Measurements from ENCODE around the gene SFN.
"Not testable (repeated sequence)": the region's sequence is repeated elsewhere in the genome, so short reads cannot be mapped to it uniquely, and the experiment has no call there.

SFN gene

GRCh38 chr1:26829184-26829911, 33.6 kb upstream of the SFN start:
- no peak overlapping the region for H3K9ac ChIP-seq (ENCODE audit: low read length)
- no peak overlapping the region for H3K4me3 ChIP-seq (ENCODE audit: low read depth, low read length)
- no peaks in the 10 kb centered on the region for H3K9me3 ChIP-seq (ENCODE audit: control insufficient read depth, insufficient read depth, low read depth, low read length)
- H3K36me3 ChIP-seq (ENCODE audit: control insufficient read depth, insufficient read depth, low read length) = peaks cover 47% of the 10 kb centered on the region
- H3K27me3 ChIP-seq (ENCODE audit: control insufficient read depth, insufficient read depth, low read length) = no peaks in the 10 kb centered on the region
- no peak overlapping the region for H3K27ac ChIP-seq (ENCODE audit: low read depth, low read length)
- H3K4me1 ChIP-seq (ENCODE audit: control insufficient read depth, insufficient read depth, low read length) = peaks cover 19% of the 10 kb centered on the region

- H3K4me1 ChIP-seq (ENCODE audit: control insufficient read depth, insufficient read depth, low read length) = peaks cover 15% of the 10 kb centered on the region
- no peak overlapping the region for H3K27ac ChIP-seq (ENCODE audit: low read depth, low read length)
- no peaks in the 10 kb centered on the region for H3K9me3 ChIP-seq (ENCODE audit: control insufficient read depth, insufficient read depth, low read depth, low read length)
- H3K36me3 ChIP-seq (ENCODE audit: control insufficient read depth, insufficient read depth, low read length) = peaks cover 60% of the 10 kb centered on the region
- no peaks in the 10 kb centered on the region for H3K27me3 ChIP-seq (ENCODE audit: control insufficient read depth, insufficient read depth, low read length)
- H3K4me3 ChIP-seq (ENCODE audit: low read depth, low read length) = no peak overlapping the region
- H3K9ac ChIP-seq (ENCODE audit: low read length) = no peak overlapping the region
These were observed 31.9 kb upstream of the SFN start for GRCh38 chr1:26831059-26831458.

GRCh38 chr1:26831546-26832248, 31.3 kb upstream of the SFN start:
- Histone ChIP-seq H3K9ac (ENCODE audit: low read length) (peak overlapping the region; percentile 22), H3K36me3 (ENCODE audit: control insufficient read depth, insufficient read depth, low read length) (peaks cover 63% of the 10 kb centered on the region), H3K4me3 (ENCODE audit: low read depth, low read length) (no peak overlapping the region), H3K27ac (ENCODE audit: low read depth, low read length) (no peak overlapping the region), H3K9me3 (ENCODE audit: control insufficient read depth, insufficient read depth, low read depth, low read length) (no peaks in the 10 kb centered on the region), H3K4me1 (ENCODE audit: control insufficient read depth, insufficient read depth, low read length) (peaks cover 12% of the 10 kb centered on the region; the same call in 1 of the 2 replicates), H3K27me3 (ENCODE audit: control insufficient read depth, insufficient read depth, low read length) (no peaks in the 10 kb centered on the region)

GRCh38 chr1:26832249-26832960, 30.5 kb upstream of the SFN start:
- Histone ChIP-seq H3K4me3 (ENCODE audit: low read depth, low read length) (no peak overlapping the region), H3K9me3 (ENCODE audit: control insufficient read depth, insufficient read depth, low read depth, low read length) (no peaks in the 10 kb centered on the region), H3K27me3 (ENCODE audit: control insufficient read depth, insufficient read depth, low read length) (no peaks in the 10 kb centered on the region), H3K36me3 (ENCODE audit: control insufficient read depth, insufficient read depth, low read length) (peaks cover 63% of the 10 kb centered on the region), H3K4me1 (ENCODE audit: control insufficient read depth, insufficient read depth, low read length) (peaks cover 10% of the 10 kb centered on the region; the same call in 1 of the 2 replicates), H3K27ac (ENCODE audit: low read depth, low read length) (no peak overlapping the region), H3K9ac (ENCODE audit: low read length) (peak overlapping the region; percentile 22)

- Histone ChIP-seq H3K36me3 (ENCODE audit: control insufficient read depth, insufficient read depth, low read length) (peaks cover 65% of the 10 kb centered on the region), H3K9me3 (ENCODE audit: control insufficient read depth, insufficient read depth, low read depth, low read length) (no peaks in the 10 kb centered on the region), H3K27me3 (ENCODE audit: control insufficient read depth, insufficient read depth, low read length) (no peaks in the 10 kb centered on the region), H3K4me3 (ENCODE audit: low read depth, low read length) (no peak overlapping the region), H3K27ac (ENCODE audit: low read depth, low read length) (no peak overlapping the region), H3K9ac (ENCODE audit: low read length) (no peak overlapping the region), H3K4me1 (ENCODE audit: control insufficient read depth, insufficient read depth, low read length) (peaks cover 4% of the 10 kb centered on the region; the same call in 1 of the 2 replicates)
These were observed 29.2 kb upstream of the SFN start for GRCh38 chr1:26833432-26834405.

- H3K27me3 ChIP-seq (ENCODE audit: control insufficient read depth, insufficient read depth, low read length); H3K9ac ChIP-seq (ENCODE audit: low read length); H3K4me3 ChIP-seq (ENCODE audit: low read depth, low read length); H3K4me1 ChIP-seq (ENCODE audit: control insufficient read depth, insufficient read depth, low read length); H3K9me3 ChIP-seq (ENCODE audit: control insufficient read depth, insufficient read depth, low read depth, low read length); H3K27ac ChIP-seq (ENCODE audit: low read depth, low read length): not testable (repeated sequence)
- H3K36me3 ChIP-seq (ENCODE audit: control insufficient read depth, insufficient read depth, low read length) = peaks cover 61% of the 10 kb centered on the region
These were observed 25.3 kb upstream of the SFN start for GRCh38 chr1:26837665-26838064.

GRCh38 chr1:26838474-26839338, 24.2 kb upstream of the SFN start:
- H3K36me3 ChIP-seq (ENCODE audit: control insufficient read depth, insufficient read depth, low read length) = peaks cover 54% of the 10 kb centered on the region
- H3K9me3 ChIP-seq (ENCODE audit: control insufficient read depth, insufficient read depth, low read depth, low read length) = no peaks in the 10 kb centered on the region
- no peaks in the 10 kb centered on the region for H3K4me1 ChIP-seq (ENCODE audit: control insufficient read depth, insufficient read depth, low read length)
- H3K27ac ChIP-seq (ENCODE audit: low read depth, low read length) = no peak overlapping the region
- no peaks in the 10 kb centered on the region for H3K27me3 ChIP-seq (ENCODE audit: control insufficient read depth, insufficient read depth, low read length)
- no peak overlapping the region for H3K4me3 ChIP-seq (ENCODE audit: low read depth, low read length)
- no peak overlapping the region for H3K9ac ChIP-seq (ENCODE audit: low read length)

- Histone ChIP-seq H3K9me3 (ENCODE audit: control insufficient read depth, insufficient read depth, low read depth, low read length) (no peaks in the 10 kb centered on the region), H3K4me1 (ENCODE audit: control insufficient read depth, insufficient read depth, low read length) (no peaks in the 10 kb centered on the region), H3K4me3 (ENCODE audit: low read depth, low read length) (no peak overlapping the region), H3K9ac (ENCODE audit: low read length) (no peak overlapping the region), H3K36me3 (ENCODE audit: control insufficient read depth, insufficient read depth, low read length) (peaks cover 50% of the 10 kb centered on the region), H3K27ac (ENCODE audit: low read depth, low read length) (no peak overlapping the region), H3K27me3 (ENCODE audit: control insufficient read depth, insufficient read depth, low read length) (no peaks in the 10 kb centered on the region)
These were observed 23.6 kb upstream of the SFN start for GRCh38 chr1:26839339-26839722.

- no peak overlapping the region for H3K9ac ChIP-seq (ENCODE audit: low read length)
- H3K4me1 ChIP-seq (ENCODE audit: control insufficient read depth, insufficient read depth, low read length) = no peaks in the 10 kb centered on the region
- no peaks in the 10 kb centered on the region for H3K27me3 ChIP-seq (ENCODE audit: control insufficient read depth, insufficient read depth, low read length)
- H3K4me3 ChIP-seq (ENCODE audit: low read depth, low read length) = no peak overlapping the region
- no peak overlapping the region for H3K27ac ChIP-seq (ENCODE audit: low read depth, low read length)
- no peaks in the 10 kb centered on the region for H3K9me3 ChIP-seq (ENCODE audit: control insufficient read depth, insufficient read depth, low read depth, low read length)
- H3K36me3 ChIP-seq (ENCODE audit: control insufficient read depth, insufficient read depth, low read length) = peaks cover 45% of the 10 kb centered on the region
These were observed 23.2 kb upstream of the SFN start for GRCh38 chr1:26839779-26840178.

Measured in HUES6 (cell line).